Adipose tissue (tissue), 3 donors: ENCODE measurements around the gene PLCL1. TPM values are rescaled to one million over a fixed set of nuclear protein-coding genes. Genes with fewer than 3 reads are reported as not detected.
"Not testable (repeated sequence)": the region's sequence is repeated elsewhere in the genome, so short reads cannot be mapped to it uniquely, and the experiment has no call there.

Source experiments
- H3K27ac ChIP-seq: one replicate; pipeline ENCODE4 v1.5.1; 2013; ENCODE audit warnings: low read depth, low read length
- WGBS, 3 donors: extraction: QIAGEN DNeasy Blood & Tissue Kit; methylation state at CpG; one replicate each; pipeline ENCODE4 v1.1.7; 2013; 5-methylcytosine and 5-hydroxymethylcytosine counted together
- polyA plus RNA-seq, 3 donors: library from polyadenylated mRNA; stranded (reverse); fragments of 200-250 nt; gene quantifications; one replicate each; pipeline ENCODE4 v1.2.3, GENCODE V29; 2013
- donor health status: healthy with polysubstance abuse.
- donor health status: Bipolar disorder and iron deficiency.
- donor health status: healthy.

The PLCL1 gene
- polyA plus RNA-seq, 3 donors = 0.39 to 2.3 (median 2.0) TPM

DNA sequence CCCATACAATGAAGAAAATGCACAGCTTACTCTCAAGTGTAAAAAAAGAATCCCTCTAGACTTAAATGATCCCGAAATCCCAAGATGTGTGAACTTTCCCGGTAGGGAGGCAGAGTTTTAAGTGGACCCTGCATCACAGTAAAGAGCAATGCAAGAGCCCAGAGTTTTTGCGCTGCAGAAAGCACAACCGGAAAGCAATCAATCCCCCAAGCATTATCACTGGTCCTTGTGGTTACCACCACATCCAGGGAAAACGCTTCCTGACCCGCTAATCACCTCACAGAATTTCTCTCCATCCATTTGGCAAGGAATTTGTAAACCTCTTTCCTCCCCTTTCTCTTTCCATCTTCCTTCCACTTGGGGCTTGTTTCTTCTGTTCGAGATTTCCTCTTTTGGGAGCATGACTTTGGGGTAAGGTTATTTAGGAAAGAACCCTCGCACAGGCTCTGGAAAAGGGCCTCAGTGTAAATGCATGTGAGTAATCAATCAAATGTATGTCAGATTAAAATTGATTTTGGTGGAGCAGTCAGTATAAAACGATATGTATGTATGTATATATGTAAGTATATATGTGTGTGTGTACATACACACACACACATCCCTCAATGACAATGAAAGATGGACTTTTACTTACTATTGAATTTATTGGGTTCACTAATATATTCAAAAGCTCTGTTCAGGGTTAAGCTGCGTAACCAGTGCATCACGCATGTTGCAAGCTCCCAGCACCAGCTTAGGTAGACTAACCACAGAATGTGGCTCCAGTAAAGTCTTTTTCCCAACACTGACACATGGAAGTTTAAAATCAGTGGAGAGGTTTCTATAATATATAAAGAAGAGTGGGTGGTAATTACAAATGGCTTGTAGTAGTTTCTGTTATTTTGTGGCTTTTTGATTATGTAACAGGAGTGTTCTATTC lies 1.6 kb downstream of the PLCL1 start:
- WGBS, 3 donors = 29 to 37% (median 29%) methylated on average over 11 of the region's 11 CpGs
- H3K27ac ChIP-seq = no peak overlapping the region

DNA sequence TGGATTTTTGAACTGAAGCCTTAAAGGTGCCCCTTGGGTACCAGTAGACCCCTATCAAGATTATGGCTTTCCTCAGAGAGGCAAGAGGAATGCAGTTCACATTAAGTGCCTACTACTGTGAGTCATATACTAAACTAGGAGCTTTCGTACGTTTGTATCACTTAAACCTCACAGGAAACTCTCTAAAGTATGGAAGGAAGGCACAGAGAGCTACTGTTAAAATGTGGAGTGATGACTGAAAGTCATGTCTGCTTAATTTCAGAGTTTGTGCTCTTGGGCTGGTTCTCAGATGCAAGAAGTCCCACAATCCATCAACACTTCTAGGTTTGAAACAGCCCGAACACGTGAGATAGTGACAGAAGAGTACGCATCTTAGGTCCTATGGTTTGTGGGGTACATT lies 4.7 kb downstream of the PLCL1 start:
- WGBS, 3 donors = 90 to 91% (median 90%) methylated on average over 5 of the region's 5 CpGs
- no peak overlapping the region for H3K27ac ChIP-seq

DNA sequence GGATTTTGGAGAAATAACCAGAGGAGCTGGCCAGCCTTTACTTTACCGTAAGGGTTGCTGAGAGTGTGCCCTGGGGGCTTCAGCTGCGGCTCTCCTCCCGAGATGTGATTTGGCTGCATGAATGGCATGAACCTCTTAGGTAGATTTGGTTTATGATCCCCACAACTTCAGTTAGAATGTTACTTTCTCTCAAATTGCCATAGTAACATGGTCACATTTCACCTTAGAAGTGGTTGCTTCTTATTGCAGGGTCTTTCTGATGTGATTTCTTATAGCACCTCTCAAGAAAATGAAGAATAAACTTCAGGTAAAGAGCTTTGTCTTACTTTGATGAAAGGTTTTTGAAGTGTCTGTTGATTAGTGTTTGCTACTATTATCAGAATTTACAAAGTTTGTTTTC lies 5.6 kb downstream of the PLCL1 start:
- WGBS, 3 donors = 88 to 96% (median 96%) methylated on average over 3 of the region's 3 CpGs
- H3K27ac ChIP-seq = no peak overlapping the region

DNA sequence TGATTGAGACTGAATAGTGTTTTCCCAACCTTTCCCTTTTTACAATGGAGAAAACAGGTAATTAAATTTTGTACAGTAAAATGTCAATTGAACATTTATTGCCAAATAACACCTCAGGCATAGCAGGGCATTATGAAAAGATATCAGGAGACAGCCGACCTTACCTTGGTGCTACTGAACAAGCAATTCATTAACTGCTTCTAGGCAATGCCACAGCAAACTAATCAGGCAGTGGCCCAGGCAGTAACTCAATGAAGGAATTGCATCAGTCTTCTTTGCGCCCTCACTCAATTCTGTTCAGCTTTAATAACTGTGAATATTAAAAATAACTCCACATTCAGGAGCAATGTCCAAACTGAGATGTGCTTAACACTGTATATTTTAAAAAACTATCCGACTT lies 6.1 kb downstream of the PLCL1 start:
- 61 to 85% (median 77%) methylated on average over 3 of the region's 3 CpGs for WGBS, 3 donors
- H3K27ac ChIP-seq = no peak overlapping the region

DNA sequence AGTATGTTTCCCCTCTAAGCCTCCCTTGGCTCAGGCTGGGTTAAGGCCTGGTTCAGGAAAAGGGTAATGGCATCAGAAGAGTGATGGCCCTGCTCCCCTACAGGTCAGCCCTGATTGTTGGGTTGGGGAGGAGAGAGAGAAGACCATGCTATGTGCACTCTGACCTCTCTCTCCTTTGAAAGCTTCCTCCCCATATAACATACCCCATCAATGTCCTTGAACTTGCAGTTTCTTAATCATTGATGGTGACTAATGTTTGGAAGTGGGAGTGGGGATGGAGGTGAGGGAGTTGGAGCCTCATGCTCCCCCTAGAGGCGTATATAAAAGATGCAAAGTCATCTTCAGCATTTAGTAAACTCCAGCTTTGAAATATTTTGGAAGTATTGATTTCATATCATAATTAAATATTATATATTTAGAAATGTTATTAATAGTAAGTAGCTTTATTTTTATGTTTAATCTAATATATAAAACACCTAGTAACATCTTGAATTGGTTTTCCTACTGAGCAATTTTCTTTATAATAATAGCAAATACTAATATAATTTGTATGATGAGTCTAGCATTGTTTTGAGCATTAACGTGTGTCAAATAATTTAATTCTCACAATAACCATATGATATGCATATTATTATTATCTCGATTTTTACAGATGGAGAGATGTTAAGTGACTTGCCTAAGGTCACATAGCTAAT lies 8.8 kb downstream of the PLCL1 start:
- 39 to 67% (median 62%) methylated on average over 3 of the region's 3 CpGs for WGBS, 3 donors
- no peak overlapping the region for H3K27ac ChIP-seq

DNA sequence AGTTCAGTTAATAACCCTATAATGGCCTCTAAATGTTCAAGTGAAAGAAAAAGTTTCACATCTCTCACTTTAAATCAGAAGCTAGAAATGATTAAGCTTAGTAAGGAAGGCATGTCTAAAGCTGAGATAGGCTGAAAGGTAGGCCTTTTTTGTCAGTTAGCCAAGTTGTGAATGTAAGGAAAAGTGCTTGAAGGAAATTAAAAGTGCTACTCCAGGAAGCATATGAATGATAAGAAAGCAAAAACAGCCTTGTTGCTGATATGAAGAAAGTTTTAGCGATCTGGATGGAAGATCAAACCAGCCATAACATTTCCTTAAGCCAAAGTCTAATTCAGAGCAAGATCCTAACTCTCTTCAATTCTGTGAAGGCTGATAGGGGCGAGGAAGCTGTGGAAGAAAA lies 10.1 kb downstream of the PLCL1 start:
- WGBS, 3 donors = 65 to 89% (median 66%) methylated on average over 2 of the region's 2 CpGs
- H3K27ac ChIP-seq = no peak overlapping the region

DNA sequence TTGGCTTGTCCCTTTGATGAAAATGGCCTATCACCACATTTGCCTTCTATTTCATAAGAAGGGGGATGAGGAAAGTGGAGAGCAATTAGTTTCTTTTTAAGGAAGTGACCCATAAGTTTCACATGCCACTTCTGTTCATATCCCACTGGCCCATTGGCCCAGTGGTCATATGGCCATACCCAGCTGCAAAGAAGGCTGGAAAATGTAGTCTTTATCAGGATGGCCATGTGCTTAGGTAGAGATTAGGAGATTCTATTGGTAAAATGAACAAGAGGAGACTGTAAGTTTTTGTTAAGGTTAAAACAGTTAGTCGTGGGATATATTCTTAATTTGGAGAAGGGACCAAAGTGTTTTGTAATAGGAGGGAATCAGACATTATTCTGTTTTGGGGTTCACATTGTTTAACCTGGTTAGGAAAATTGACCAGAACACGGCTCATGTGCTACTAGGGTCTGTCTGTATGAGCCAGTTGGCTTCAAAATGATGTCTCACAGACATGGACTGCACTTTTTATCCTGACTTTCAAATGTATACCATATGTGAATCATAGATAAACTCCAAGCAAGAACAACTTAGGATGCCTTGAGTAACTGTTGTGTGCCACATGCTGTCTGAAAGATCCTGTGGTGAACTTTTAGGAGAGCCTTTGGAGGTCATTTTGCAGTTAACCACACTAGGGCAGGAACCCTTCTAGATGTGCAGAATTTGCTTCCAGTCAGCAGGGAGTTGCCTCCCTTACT lies 17.3 kb downstream of the PLCL1 start:
- no peak overlapping the region for H3K27ac ChIP-seq
- 82 to 85% (median 83%) methylated on average over 2 of the region's 2 CpGs for WGBS, 3 donors

DNA sequence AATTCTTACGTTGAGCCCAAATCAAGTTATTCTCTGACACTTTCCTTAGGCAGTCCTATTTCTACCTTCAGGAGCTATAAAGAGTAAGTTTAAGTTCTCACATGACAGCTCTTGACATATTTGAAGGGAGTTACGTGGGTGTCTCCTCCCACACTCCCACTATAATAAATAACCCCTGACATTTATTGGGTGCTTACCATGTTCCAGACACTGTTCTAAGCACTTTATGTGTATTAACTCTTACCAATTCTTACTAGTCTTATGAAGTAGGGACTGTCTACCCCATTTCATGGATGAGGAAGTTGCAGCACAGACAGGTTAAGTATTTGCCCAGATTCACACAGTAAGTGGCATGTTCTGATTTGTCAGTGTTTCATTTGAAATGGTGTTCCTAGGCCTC lies 17.9 kb downstream of the PLCL1 start:
- 65 to 83% (median 68%) methylated on average over 2 of the region's 2 CpGs for WGBS, 3 donors
- no peak overlapping the region for H3K27ac ChIP-seq

DNA sequence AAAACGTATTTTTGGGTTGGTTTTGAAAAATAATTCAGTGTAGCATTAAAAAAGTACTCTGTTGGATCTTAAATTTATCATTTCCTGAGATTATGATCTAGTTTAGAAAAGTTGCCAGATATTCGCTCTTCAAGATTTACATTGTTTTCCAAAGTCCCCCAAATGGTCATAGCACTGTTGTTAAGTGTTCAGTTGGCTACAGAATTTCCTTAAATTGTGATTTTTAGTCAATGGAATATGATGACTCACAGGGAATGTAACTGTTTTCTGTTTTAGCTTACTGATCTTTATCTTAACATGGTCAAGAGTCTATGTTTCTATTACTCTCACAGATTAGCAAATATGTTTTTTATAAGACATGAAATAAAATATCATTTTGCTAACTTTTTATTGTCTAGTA lies 23.2 kb downstream of the PLCL1 start:
- 54 to 67% (median 63%) methylated on average over 2 of the region's 2 CpGs for WGBS, 3 donors
- H3K27ac ChIP-seq = no peak overlapping the region

DNA sequence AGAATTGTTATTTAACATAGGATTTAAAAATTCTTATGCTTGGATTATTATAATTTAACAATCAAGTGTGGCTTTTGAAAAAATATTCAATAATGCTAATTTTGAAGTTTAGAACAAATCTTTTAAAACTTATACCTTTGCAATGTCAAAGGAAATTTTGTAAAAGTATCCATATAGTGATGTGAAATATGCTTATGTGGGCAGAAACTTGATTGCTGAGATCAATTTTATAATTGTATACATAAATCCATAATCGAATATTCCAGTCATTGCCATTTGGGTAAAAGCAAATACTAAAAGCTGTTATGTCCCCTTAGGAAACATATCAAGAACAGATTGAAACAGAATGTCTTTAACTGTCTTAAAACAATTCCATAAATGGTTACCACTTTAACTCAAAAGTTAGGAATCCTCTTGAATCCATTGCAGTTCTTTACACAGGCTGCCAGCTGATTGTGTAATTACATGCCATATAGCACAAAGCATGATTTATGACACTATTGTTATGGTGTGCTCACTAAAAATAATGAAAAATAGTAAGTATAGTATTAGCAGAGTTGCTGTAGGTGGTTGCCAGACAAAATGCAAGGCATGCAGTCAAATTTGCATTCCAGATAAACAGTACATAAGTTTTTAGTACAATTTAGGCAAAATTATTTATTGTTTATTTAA lies 24.2 kb downstream of the PLCL1 start:
- 71 to 77% (median 77%) methylated on average over 1 of the region's 1 CpG for WGBS, 3 donors
- no peak overlapping the region for H3K27ac ChIP-seq

DNA sequence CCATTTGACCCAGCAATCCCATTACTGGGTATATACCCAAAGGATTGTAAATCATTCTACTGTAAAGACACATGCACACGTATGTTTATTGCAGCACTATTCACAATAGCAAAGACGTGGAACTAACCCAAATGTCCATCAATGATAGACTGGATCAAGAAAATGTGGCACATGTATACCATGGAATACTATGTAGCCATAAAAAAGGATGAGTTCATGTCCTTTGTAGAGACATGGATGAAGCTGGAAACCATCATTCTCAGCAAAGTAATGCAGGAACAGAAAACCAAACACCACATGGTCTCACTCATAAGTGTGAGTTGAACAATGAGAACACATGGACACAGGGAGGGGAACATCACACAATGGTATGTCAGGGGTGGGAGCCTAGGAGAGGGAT lies 30.4 kb downstream of the PLCL1 start:
- not testable (repeated sequence) for H3K27ac ChIP-seq
- WGBS, 3 donors = 92 to 96% (median 94%) methylated on average over 2 of the region's 2 CpGs

DNA sequence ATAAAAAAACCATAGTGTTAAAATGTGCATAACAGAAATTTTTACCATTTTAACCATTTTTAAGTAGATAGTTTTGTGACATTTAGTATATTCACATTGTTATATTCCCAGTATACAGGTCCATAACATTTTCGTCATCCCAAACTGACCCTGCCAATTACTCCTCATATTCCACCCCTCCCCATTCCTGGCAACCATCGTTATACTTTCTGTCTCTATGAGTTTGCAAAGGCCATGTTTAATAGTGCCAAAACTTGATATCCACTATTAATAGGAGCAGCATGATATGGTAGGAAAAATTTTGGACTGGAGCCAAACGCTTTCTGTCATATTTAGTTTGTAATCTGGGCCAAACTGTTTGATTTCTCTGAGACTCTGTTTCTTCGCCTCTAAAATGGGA lies 30.9 kb downstream of the PLCL1 start:
- H3K27ac ChIP-seq = no peak overlapping the region
- 58 to 69% (median 67%) methylated on average over 4 of the region's 4 CpGs for WGBS, 3 donors

DNA sequence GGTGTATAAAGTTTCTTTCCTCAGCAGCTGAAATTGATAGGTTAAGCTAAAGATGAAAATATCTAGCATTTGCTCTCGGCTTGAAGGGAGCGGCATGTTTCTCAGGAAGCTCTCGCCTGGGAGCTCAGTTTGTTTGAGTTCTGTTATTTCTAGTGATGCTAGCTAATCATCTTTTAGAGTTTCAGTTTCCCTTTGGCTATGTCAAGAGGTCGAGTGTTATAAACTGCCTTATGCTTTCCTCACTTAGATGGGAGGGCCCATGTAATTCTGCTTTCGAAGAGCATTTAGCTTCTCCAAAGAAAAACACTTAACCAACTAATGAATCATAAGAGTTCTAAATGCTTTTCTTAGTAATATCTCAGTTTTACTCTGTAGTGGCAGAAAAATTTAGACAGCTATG lies 33.6 kb downstream of the PLCL1 start:
- no peak overlapping the region for H3K27ac ChIP-seq
- WGBS, 3 donors = 7 to 63% (median 10%) methylated on average over 5 of the region's 5 CpGs

DNA sequence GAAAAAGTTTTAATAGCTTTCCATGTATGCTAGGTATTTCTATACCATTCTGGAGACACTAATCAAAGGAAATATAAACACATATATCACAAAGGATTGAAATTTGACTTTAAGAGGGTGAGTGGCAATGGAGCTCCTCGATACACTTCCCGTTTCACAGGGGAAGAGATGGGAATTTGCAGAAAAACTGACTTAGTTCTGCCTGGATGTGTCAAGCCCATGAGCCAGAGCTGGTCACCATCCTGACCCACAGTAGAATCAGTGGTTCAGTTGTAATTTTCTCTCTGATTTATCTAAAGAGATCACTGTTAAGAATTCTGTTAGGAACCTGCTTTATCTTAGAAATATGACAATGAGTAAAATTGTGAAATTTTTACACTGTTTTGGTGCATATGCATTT lies 34.2 kb downstream of the PLCL1 start:
- H3K27ac ChIP-seq = no peak overlapping the region
- 28 to 80% (median 49%) methylated on average over 2 of the region's 2 CpGs for WGBS, 3 donors

DNA sequence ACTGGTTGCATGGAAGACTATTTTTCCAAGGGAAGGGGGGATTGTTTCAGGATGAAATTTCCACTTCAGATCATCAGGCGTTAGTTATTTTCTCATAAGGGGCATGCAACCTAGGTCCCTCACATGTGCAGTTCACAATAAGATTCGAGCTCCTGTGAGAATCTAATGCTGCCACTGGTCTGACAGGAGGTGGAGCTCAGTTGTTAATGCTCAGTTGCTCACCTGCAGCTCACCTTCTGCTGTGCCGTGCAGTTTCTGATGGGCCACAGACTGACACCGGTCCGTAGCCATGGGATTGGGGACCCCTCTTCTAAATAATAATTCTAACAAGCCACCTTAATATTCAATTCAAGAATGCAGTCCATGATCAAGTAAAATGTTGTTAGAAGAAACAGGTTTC lies 34.9 kb downstream of the PLCL1 start:
- 43 to 95% (median 87%) methylated on average over 5 of the region's 5 CpGs for WGBS, 3 donors
- no peak overlapping the region for H3K27ac ChIP-seq

DNA sequence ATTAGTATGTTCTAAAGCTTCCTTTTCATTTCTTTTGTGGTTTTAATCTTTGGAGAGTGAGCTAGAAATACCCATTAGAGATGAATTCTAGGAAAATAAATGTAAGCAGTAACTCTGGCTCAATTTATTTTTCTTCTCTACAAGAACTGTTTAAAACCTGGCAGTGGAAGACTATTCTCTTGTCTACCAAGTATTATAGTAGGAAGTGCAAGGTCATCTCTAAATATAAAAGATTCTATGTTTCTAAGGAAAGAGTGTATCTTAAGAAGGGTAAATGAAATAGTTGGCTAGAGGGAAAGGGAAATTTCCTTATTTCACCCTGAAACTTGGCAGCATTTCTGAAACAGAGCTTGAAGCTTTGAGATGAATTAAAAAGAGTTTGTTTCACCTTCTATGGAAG lies 35.5 kb downstream of the PLCL1 start:
- no peak overlapping the region for H3K27ac ChIP-seq

DNA sequence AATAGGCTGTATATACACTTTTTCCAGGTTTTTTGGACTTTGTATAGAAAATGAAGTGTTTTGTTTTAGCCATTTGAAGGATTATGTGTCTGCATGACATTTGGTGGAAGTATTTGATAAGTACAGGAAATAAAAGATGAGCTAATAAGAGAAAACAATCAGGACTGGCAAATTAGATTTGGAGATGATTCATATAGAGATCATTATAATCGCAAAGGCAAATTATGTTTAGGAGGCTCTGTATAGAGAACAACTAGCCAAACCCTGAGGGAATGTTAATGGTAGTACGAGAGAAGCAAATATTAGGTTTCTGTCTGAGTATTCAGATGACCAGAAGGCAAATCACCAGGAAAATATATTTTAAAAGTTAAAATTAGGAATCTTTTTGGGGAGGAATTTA lies 41.7 kb downstream of the PLCL1 start:
- 86 to 88% (median 86%) methylated on average over 2 of the region's 2 CpGs for WGBS, 3 donors
- H3K27ac ChIP-seq = no peak overlapping the region

DNA sequence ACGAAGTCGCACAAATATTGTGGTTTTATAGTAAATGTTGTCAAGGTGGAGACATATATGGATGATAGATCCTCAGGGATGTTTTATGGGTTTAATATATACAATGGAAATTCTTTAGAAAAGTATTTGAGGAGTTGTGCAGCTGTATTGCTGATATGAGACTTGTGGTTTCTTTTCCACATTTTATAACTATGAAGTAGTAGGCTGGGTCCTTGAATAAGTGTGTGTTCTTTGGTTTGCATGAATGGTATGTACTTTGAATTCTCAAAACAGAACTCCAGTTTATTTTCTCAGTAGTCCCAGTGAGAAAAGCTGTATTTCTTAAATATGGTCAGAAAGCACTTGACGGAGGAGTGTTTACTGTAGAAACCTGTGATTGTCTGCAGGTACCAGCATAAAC lies 42.4 kb downstream of the PLCL1 start:
- WGBS, 3 donors = 67 to 91% (median 79%) methylated on average over 3 of the region's 3 CpGs
- H3K27ac ChIP-seq = no peak overlapping the region
